Panc1 (cell line): ENCODE measurements around the gene VWA2.

ENCODE experiments used
- CTCF ChIP-seq: fragments of 450-650 bp; IDR thresholded peaks from 2 replicates; pipeline ENCODE4 v1.5.1; 2017; ENCODE audit warnings: mild to moderate bottlenecking
- POLR2AphosphoS5 ChIP-seq: IDR thresholded peaks from 2 replicates; pipeline ENCODE4 v1.6.1; 2012; ENCODE audit warnings: mild to moderate bottlenecking, low read depth, low read length, moderate library complexity
- REST ChIP-seq, 2 experiments: IDR thresholded peaks; 2 replicates each; pipeline ENCODE4 v1.6.1; 2011 to 2012; ENCODE audit warnings: low read depth in 2 of 2, control low read depth in 1 of 2, low read length in 1 of 2, mild to moderate bottlenecking in 1 of 2, moderate library complexity in 1 of 2; ENCODE audit not compliant: insufficient read depth in 1 of 2
- SIN3A ChIP-seq: IDR thresholded peaks from 2 replicates; pipeline ENCODE4 v1.6.1; 2012; ENCODE audit warnings: low read depth, mild to moderate bottlenecking, low read length, moderate library complexity, borderline replicate concordance; ENCODE audit not compliant: insufficient read depth
- TCF7L2 ChIP-seq: IDR thresholded peaks from 2 replicates; pipeline ENCODE4 v1.6.1; 2011; ENCODE audit warnings: mild to moderate bottlenecking, low read depth, low read length, inconsistent platforms

GRCh38 chr10:114195079-114195478 is 44.0 kb upstream of the VWA2 start:
- no peak for TF ChIP-seq CTCF
- no peak for TF ChIP-seq POLR2AphosphoS5
- TF ChIP-seq TCF7L2 = no peak
- TF ChIP-seq REST (IDR thresholded peaks at IDR 0.05; ENCODE audit: insufficient read depth in 1 of 2, low read depth in 2 of 2, low read length in 1 of 2) = no peak
- TF ChIP-seq SIN3A = no peak
